IPS-15b (cell line): Measurements from ENCODE around the gene EMID1.

Experiments
- H3K27me3 ChIP-seq: one replicate; pipeline ENCODE4 v1.6.1; 2013; ENCODE audit warnings: low read length; ENCODE audit not compliant: control insufficient read depth, insufficient read depth
- H3K36me3 ChIP-seq: one replicate; pipeline ENCODE4 v1.6.1; 2013; ENCODE audit warnings: low read length; ENCODE audit not compliant: control insufficient read depth, insufficient read depth
- H3K4me1 ChIP-seq: one replicate; pipeline ENCODE4 v1.6.1; 2013; ENCODE audit warnings: mild to moderate bottlenecking, low read length; ENCODE audit not compliant: control insufficient read depth, insufficient read depth
- H3K4me3 ChIP-seq: one replicate; pipeline ENCODE4 v1.5.1; 2013; ENCODE audit warnings: low read depth, low read length
- H3K9ac ChIP-seq: one replicate; pipeline ENCODE4 v1.6.1; 2013; ENCODE audit warnings: low read depth, mild to moderate bottlenecking, low read length
- H3K9me3 ChIP-seq: one replicate; pipeline ENCODE4 v1.6.1; 2013; ENCODE audit warnings: mild to moderate bottlenecking, low read length; ENCODE audit not compliant: control insufficient read depth, insufficient read depth

Gene EMID1

GRCh38 chr22:29263791-29264276, 58.1 kb downstream of the EMID1 start:
- Histone ChIP-seq H3K9me3 (no peaks in the 10 kb centered on the region), H3K9ac (no peak overlapping the region), H3K27me3 (no peaks in the 10 kb centered on the region), H3K4me3 (no peak overlapping the region), H3K36me3 (peaks cover 33% of the 10 kb centered on the region), H3K4me1 (peaks cover 6% of the 10 kb centered on the region)

GRCh38 chr22:29265305-29265704, 59.6 kb downstream of the EMID1 start:
- Histone ChIP-seq H3K4me1 (peaks cover 10% of the 10 kb centered on the region), H3K9ac (no peak overlapping the region), H3K4me3 (no peak overlapping the region), H3K9me3 (no peaks in the 10 kb centered on the region), H3K36me3 (peaks cover 30% of the 10 kb centered on the region), H3K27me3 (no peaks in the 10 kb centered on the region)

GRCh38 chr22:29265929-29266328, 60.2 kb downstream of the EMID1 start:
- H3K36me3 ChIP-seq: peaks cover 27% of the 10 kb centered on the region
- H3K4me1 ChIP-seq: peaks cover 15% of the 10 kb centered on the region
- no peaks in the 10 kb centered on the region for H3K27me3 ChIP-seq
- no peaks in the 10 kb centered on the region for H3K9me3 ChIP-seq
- H3K4me3 ChIP-seq: no peak overlapping the region
- H3K9ac ChIP-seq: no peak overlapping the region

- peak overlapping the region; percentile 61 for H3K4me3 ChIP-seq
- H3K27me3 ChIP-seq: no peaks in the 10 kb centered on the region
- no peaks in the 10 kb centered on the region for H3K9me3 ChIP-seq
- H3K9ac ChIP-seq: peak overlapping the region; percentile 97
- H3K4me1 ChIP-seq: peaks cover 16% of the 10 kb centered on the region
- peaks cover 27% of the 10 kb centered on the region for H3K36me3 ChIP-seq
Measured at GRCh38 chr22:29266564-29267461, 61.1 kb downstream of the EMID1 start.

GRCh38 chr22:29267462-29267857, 61.8 kb downstream of the EMID1 start:
- Histone ChIP-seq H3K9ac (peak overlapping the region; percentile 97), H3K4me3 (peak overlapping the region; percentile 61), H3K27me3 (no peaks in the 10 kb centered on the region), H3K36me3 (peaks cover 27% of the 10 kb centered on the region), H3K9me3 (no peaks in the 10 kb centered on the region), H3K4me1 (peaks cover 16% of the 10 kb centered on the region)

GRCh38 chr22:29267858-29268510, 62.3 kb downstream of the EMID1 start, which contains the start of the genes EWSR1 and RHBDD3:
Gene EWSR1 (plus strand): TSS chr22:29268268. CDS start chr22:29268337, 69 bp downstream.
Gene RHBDD3 (minus strand): TSS chr22:29267981. CDS start chr22:29265626, 2,355 bp downstream.
- peaks cover 27% of the 10 kb centered on the region for H3K36me3 ChIP-seq

GRCh38 chr22:29268511-29269229, 63.0 kb downstream of the EMID1 start:
- peaks cover 16% of the 10 kb centered on the region for H3K4me1 ChIP-seq
- peak overlapping the region; percentile 97 for H3K9ac ChIP-seq
- peaks cover 29% of the 10 kb centered on the region for H3K36me3 ChIP-seq
- no peaks in the 10 kb centered on the region for H3K9me3 ChIP-seq
- H3K4me3 ChIP-seq: peak overlapping the region; percentile 61
- no peaks in the 10 kb centered on the region for H3K27me3 ChIP-seq

More at GRCh38 chr22:29267858-29268510, 62.3 kb downstream of the EMID1 start, which contains the start of the genes EWSR1 and RHBDD3:
- H3K4me1 ChIP-seq: peaks cover 16% of the 10 kb centered on the region
- H3K27me3 ChIP-seq: no peaks in the 10 kb centered on the region
- H3K9ac ChIP-seq: peak within 1 kb of the TSS; percentile 97
- H3K9me3 ChIP-seq: no peaks in the 10 kb centered on the region
- H3K4me3 ChIP-seq: peak within 1 kb of the TSS; percentile 61

- Histone ChIP-seq H3K4me1 (peaks cover 16% of the 10 kb centered on the region), H3K4me3 (peak overlapping the region; percentile 61), H3K36me3 (peaks cover 31% of the 10 kb centered on the region), H3K9ac (peak overlapping the region; percentile 97), H3K27me3 (no peaks in the 10 kb centered on the region), H3K9me3 (no peaks in the 10 kb centered on the region)
Measured at GRCh38 chr22:29269230-29269604, 63.5 kb downstream of the EMID1 start.

- peaks cover 28% of the 10 kb centered on the region for H3K36me3 ChIP-seq
- no peaks in the 10 kb centered on the region for H3K9me3 ChIP-seq
- H3K4me3 ChIP-seq: peak overlapping the region; percentile 61
- no peaks in the 10 kb centered on the region for H3K27me3 ChIP-seq
- H3K4me1 ChIP-seq: peaks cover 16% of the 10 kb centered on the region
- peak overlapping the region; percentile 97 for H3K9ac ChIP-seq
Measured at GRCh38 chr22:29269731-29270474, 64.2 kb downstream of the EMID1 start.

- H3K9me3 ChIP-seq: no peaks in the 10 kb centered on the region
- peaks cover 21% of the 10 kb centered on the region for H3K36me3 ChIP-seq
- H3K4me3 ChIP-seq: peak overlapping the region; percentile 61
- no peaks in the 10 kb centered on the region for H3K27me3 ChIP-seq
- H3K9ac ChIP-seq: no peak overlapping the region
- peaks cover 16% of the 10 kb centered on the region for H3K4me1 ChIP-seq
Measured at GRCh38 chr22:29270475-29271271, 65.0 kb downstream of the EMID1 start.
